ENCODE data around the gene CAPZB. TPM values are rescaled to one million over a fixed set of nuclear protein-coding genes. Genes with fewer than 3 reads are reported as not detected.

CAPZB gene
- total RNA-seq, 1 donor from 2014 or later, result 102 TPM

GRCh38 chr1:19401535-19401889, 83.8 kb downstream of the CAPZB start:
- TF ChIP-seq CTCF (IDR thresholded peaks at IDR 0.05), result no peak
- Histone ChIP-seq H3K9me3 (no peaks in the 10 kb centered on the region), H3K4me1 (peaks cover 28 to 70% of the 10 kb centered on the region in 2 donors), H3K4me3 (no peak overlapping the region), H3K36me3 (no peaks in the 10 kb centered on the region), H3K27ac (peak overlapping the region; percentile 82 to 86), H3K27me3 (no peaks in the 10 kb centered on the region)
- no peak for DNase-seq (ENCODE audit: low spot score in 2 of 2)
- intact Hi-C loops (cut with DNase I), result loop anchor here (2.0 kb wide), 1 partner anchor 35 kb away; no protein-coding TSS in a partner anchor

GRCh38 chr1:19400875-19401534, 84.3 kb downstream of the CAPZB start:
- H3K27ac ChIP-seq, result peak overlapping the region; percentile 82 to 86
- H3K9me3 ChIP-seq, result no peaks in the 10 kb centered on the region
- intact Hi-C loops (cut with DNase I), result loop anchor here (2.0 kb wide), 1 partner anchor 36 kb away; no protein-coding TSS in a partner anchor
- H3K36me3 ChIP-seq, result no peaks in the 10 kb centered on the region
- H3K4me3 ChIP-seq, result no peak overlapping the region
- no peak for TF ChIP-seq CTCF (IDR thresholded peaks at IDR 0.05)
- peaks cover 28 to 70% of the 10 kb centered on the region in 2 donors for H3K4me1 ChIP-seq
- H3K27me3 ChIP-seq, result no peaks in the 10 kb centered on the region
- DNase-seq (ENCODE audit: low spot score in 2 of 2), result no peak

- no peak for TF ChIP-seq CTCF (IDR thresholded peaks at IDR 0.05)
- peak in 1 of 2 donors; percentile 83 for DNase-seq (ENCODE audit: low spot score in 2 of 2)
- H3K27ac ChIP-seq, result peak overlapping the region; percentile 82 to 86
- intact Hi-C loops (cut with DNase I), result loop anchor here (2.0 kb wide), 1 partner anchor 37 kb away; no protein-coding TSS in a partner anchor
- no peaks in the 10 kb centered on the region for H3K27me3 ChIP-seq
- no peak overlapping the region for H3K4me3 ChIP-seq
- no peaks in the 10 kb centered on the region for H3K36me3 ChIP-seq
- H3K4me1 ChIP-seq, result peaks cover 28 to 72% of the 10 kb centered on the region in 2 donors
- no peaks in the 10 kb centered on the region for H3K9me3 ChIP-seq
Measured at GRCh38 chr1:19400192-19400611, 85.1 kb downstream of the CAPZB start.

GRCh38 chr1:19398309-19398760, 87.0 kb downstream of the CAPZB start:
- peaks cover 31 to 69% of the 10 kb centered on the region in 2 donors for H3K4me1 ChIP-seq
- intact Hi-C loops (cut with DNase I), result loop anchor here (2.0 to 5.0 kb wide), 3 partner anchors 54 to 164 kb away; partner anchors contain the start of gene CAPZB
- no peaks in the 10 kb centered on the region for H3K36me3 ChIP-seq
- TF ChIP-seq CTCF (IDR thresholded peaks at IDR 0.05), result peak; percentile 49 to 71 (median 49)
- H3K4me3 ChIP-seq, result no peak overlapping the region
- peak in 1 of 2 donors; percentile 83 for DNase-seq (ENCODE audit: low spot score in 2 of 2)
- peak overlapping the region; percentile 82 to 86 for H3K27ac ChIP-seq
- H3K9me3 ChIP-seq, result no peaks in the 10 kb centered on the region
- no peaks in the 10 kb centered on the region for H3K27me3 ChIP-seq

GRCh38 chr1:19397217-19397945, 88.0 kb downstream of the CAPZB start:
- intact Hi-C loops (cut with DNase I), result loop anchor here (5.0 kb wide), 1 partner anchor 165 kb away; no protein-coding TSS in a partner anchor
- peak overlapping the region; percentile 82 to 86 for H3K27ac ChIP-seq
- no peaks in the 10 kb centered on the region for H3K36me3 ChIP-seq
- H3K27me3 ChIP-seq, result no peaks in the 10 kb centered on the region
- no peaks in the 10 kb centered on the region for H3K9me3 ChIP-seq
- TF ChIP-seq CTCF (IDR thresholded peaks at IDR 0.05), result no peak
- peaks cover 30 to 69% of the 10 kb centered on the region in 2 donors for H3K4me1 ChIP-seq
- no peak for DNase-seq (ENCODE audit: low spot score in 2 of 2)
- H3K4me3 ChIP-seq, result no peak overlapping the region
